Progenitor cell of endocrine pancreas (in vitro differentiated cells): ENCODE measurements around the gene IL11RA. TPM values are rescaled to one million over a fixed set of nuclear protein-coding genes. Genes with fewer than 3 reads are reported as not detected.

Experiments used
- DNase-seq: peaks from one replicate; pipeline ENCODE4 v3.0.0; 2021; ENCODE audit warnings: low spot score; ENCODE audit not compliant: unreplicated experiment
- H3K27ac Mint-ChIP-seq: 2 replicates; pipeline ENCODE4 v1.8.0; 2021; ENCODE audit warnings: mild to moderate bottlenecking, moderate library complexity, mixed read lengths
- H3K27me3 Mint-ChIP-seq: 2 replicates; pipeline ENCODE4 v1.8.0; 2021; ENCODE audit warnings: mixed read lengths
- H3K36me3 Mint-ChIP-seq: 2 replicates; pipeline ENCODE4 v1.8.0; 2022; ENCODE audit warnings: mixed read lengths; ENCODE audit not compliant: insufficient read depth
- H3K4me1 Mint-ChIP-seq: 2 replicates; pipeline ENCODE4 v1.8.0; 2021; ENCODE audit warnings: low read depth, mixed read lengths
- H3K4me3 Mint-ChIP-seq: 2 replicates; pipeline ENCODE4 v1.8.0; 2021; ENCODE audit warnings: low read depth, mild to moderate bottlenecking, moderate library complexity, mixed read lengths
- H3K9me3 Mint-ChIP-seq: 2 replicates; pipeline ENCODE4 v1.8.0; 2021; ENCODE audit warnings: low read depth, mixed read lengths
- total RNA-seq: library from RNA; stranded (reverse); gene quantifications from 2 replicates; pipeline ENCODE4 v1.2.1, GENCODE V29; 2021
- TF ChIP-seq, protein P1 (sequence below): fragments of 200-600 bp; sonication (generic); IDR thresholded peaks from one replicate; pipeline ENCODE4 v1.5.0; 2021; ENCODE audit warnings: antibody characterized with exemption, mild to moderate bottlenecking; ENCODE audit not compliant: unreplicated experiment

Gene IL11RA
- total RNA-seq, 1 donor from 2014 or later, result 27.5 TPM

DNA sequence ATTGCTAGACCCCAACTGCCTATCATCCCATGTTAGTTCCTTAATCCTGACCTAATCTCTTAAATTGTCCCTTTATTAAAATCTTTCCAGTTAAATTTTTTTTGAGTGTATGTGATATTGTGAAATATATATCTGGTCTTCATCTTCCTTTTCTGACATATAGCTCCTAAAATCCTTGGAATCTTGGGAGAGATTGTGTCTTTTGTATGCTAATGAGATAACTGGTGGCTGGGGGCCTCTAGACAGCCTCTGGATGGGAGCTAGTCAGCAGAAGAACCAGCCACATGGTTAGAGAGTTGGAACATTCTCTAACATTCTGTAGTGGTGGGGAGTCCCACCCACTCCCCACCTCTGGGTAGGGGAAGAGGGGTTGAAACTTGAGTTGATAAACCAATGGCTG, 42.8 kb downstream of the IL11RA start:
- DNase-seq, result no peak
- TF ChIP-seq, protein P1, sequence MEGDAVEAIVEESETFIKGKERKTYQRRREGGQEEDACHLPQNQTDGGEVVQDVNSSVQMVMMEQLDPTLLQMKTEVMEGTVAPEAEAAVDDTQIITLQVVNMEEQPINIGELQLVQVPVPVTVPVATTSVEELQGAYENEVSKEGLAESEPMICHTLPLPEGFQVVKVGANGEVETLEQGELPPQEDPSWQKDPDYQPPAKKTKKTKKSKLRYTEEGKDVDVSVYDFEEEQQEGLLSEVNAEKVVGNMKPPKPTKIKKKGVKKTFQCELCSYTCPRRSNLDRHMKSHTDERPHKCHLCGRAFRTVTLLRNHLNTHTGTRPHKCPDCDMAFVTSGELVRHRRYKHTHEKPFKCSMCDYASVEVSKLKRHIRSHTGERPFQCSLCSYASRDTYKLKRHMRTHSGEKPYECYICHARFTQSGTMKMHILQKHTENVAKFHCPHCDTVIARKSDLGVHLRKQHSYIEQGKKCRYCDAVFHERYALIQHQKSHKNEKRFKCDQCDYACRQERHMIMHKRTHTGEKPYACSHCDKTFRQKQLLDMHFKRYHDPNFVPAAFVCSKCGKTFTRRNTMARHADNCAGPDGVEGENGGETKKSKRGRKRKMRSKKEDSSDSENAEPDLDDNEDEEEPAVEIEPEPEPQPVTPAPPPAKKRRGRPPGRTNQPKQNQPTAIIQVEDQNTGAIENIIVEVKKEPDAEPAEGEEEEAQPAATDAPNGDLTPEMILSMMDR, result no peak
- Mint-ChIP-seq H3K9me3 (no peaks in the 10 kb centered on the region), H3K27me3 (peaks cover 16% of the 10 kb centered on the region), H3K36me3 (no peaks in the 10 kb centered on the region), H3K4me3 (no peak overlapping the region), H3K4me1 (peaks cover 1% of the 10 kb centered on the region), H3K27ac (no peak overlapping the region)

DNA sequence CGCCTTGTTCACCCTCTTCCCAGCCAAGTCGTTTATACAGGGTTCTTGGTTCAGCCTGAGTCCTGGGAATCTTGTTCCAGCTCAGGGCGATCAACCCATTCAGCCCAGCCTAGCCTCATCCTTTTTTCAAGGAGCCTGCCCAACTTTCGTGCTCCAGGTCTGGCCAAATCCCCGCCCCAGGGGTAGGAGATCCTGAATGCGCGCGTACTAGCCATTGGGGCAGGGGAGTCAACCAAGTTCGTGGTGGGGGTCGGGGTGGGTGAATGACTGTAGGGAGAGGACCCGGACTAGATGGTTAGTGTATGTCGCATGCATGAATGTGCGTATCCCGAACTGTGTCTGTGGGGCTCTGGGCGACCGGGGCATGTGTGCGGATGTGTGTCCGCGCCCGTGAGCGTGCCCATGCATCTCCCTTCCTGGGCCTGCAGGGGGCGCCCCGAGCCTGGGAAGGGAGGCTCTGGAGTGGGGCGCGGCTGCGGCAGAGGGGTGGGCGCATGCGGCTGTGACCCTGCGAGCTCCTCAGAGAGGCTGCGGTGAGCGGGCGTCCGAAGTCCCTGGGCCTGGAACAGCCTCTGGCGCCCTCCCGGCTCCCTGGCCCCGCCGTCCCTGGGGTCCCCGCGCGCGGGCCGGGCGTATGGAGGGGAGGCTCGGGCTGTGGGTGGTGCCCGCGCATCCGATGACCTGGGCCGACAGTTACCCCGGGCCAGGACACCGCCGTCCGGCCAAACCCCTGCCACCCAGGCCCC, 49.2 kb downstream of the IL11RA start:
- H3K4me3 Mint-ChIP-seq, result peak overlapping the region; percentile 66
- H3K9me3 Mint-ChIP-seq, result no peaks in the 10 kb centered on the region
- H3K27me3 Mint-ChIP-seq, result peaks cover 35% of the 10 kb centered on the region
- H3K27ac Mint-ChIP-seq, result no peak overlapping the region
- H3K36me3 Mint-ChIP-seq, result no peaks in the 10 kb centered on the region
- peak; percentile 83 for DNase-seq
- H3K4me1 Mint-ChIP-seq, result peaks cover 6% of the 10 kb centered on the region
- TF ChIP-seq, protein P1, result peak; percentile 91

DNA sequence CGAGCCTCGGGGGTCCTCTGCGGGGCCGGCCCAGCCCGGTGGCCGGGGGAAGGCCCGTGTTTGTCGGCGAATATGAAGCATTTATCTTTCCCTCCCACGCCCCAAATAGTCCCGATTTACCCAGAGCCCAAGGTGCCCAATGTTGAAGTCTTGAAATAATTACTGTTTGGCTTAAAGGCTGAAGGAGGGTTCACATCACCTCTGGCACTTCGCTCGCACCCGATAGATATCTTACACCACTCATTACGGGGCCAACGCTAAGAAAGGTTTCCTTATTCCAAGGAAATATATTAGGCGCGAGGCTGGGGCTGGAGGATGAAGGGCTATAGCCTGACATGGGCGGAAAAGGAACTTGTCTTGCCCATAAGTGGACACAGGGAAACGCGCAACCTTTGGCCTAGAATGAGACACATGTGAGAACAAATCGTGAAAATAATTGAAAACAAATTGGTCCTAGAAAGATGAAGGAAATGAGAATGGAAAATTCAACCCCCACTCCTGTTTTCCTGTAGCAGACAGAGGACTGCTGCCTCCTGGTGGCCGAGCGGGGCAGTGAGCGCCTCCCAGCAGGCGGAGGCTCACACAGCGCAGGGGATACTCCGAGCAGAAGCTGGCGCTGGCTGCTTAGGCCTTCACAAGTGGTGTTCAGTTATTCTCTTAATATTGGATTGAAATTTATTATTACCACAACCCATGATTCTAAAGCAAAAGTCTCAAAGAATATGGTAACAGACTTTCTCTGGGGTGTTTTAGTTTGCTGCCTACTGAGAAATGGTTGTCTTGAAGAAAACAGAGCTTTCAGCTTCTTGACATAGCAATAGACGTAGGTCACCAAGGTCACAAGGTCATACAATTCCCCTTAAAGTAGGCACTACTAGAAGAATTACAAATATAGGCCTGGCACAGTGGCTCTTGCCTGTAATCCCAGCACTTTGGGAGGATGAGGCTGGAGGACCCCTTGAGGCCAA, 50.1 kb downstream of the IL11RA start:
- H3K36me3 Mint-ChIP-seq, result no peaks in the 10 kb centered on the region
- peaks cover 31% of the 10 kb centered on the region for H3K27me3 Mint-ChIP-seq
- peak overlapping the region; percentile 1 for H3K27ac Mint-ChIP-seq
- TF ChIP-seq, protein P1, result peak; percentile 97
- peaks cover 6% of the 10 kb centered on the region for H3K4me1 Mint-ChIP-seq
- H3K4me3 Mint-ChIP-seq, result peak overlapping the region; percentile 66
- peak; percentile 78 for DNase-seq
- no peaks in the 10 kb centered on the region for H3K9me3 Mint-ChIP-seq

DNA sequence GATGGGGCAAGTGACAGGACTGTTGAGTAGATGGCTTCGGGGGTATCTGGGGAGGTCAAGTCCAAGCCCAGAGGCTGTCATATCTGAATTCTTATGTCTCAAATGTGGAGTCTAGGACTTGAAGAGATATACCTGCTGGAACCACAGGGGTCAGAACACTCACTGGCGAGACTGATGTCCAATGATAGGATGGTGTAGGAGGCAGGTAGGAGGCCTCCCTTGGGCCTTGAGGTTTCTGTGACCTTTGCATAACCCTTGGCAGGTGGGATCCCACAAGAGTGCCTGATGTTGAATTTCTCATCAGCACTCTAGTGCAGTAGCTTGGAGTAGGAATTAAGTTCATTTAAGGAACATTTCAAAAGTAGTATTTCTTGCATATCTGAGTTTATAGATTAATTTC, 55.1 kb downstream of the IL11RA start:
- H3K4me3 Mint-ChIP-seq, result no peak overlapping the region
- TF ChIP-seq, protein P1, result no peak
- H3K27me3 Mint-ChIP-seq, result peaks cover under 1% of the 10 kb centered on the region
- H3K27ac Mint-ChIP-seq, result no peak overlapping the region
- no peaks in the 10 kb centered on the region for H3K9me3 Mint-ChIP-seq
- no peak for DNase-seq
- no peaks in the 10 kb centered on the region for H3K4me1 Mint-ChIP-seq
- H3K36me3 Mint-ChIP-seq, result no peaks in the 10 kb centered on the region
